Measurements from ENCODE around the gene GOLIM4.

DNA sequence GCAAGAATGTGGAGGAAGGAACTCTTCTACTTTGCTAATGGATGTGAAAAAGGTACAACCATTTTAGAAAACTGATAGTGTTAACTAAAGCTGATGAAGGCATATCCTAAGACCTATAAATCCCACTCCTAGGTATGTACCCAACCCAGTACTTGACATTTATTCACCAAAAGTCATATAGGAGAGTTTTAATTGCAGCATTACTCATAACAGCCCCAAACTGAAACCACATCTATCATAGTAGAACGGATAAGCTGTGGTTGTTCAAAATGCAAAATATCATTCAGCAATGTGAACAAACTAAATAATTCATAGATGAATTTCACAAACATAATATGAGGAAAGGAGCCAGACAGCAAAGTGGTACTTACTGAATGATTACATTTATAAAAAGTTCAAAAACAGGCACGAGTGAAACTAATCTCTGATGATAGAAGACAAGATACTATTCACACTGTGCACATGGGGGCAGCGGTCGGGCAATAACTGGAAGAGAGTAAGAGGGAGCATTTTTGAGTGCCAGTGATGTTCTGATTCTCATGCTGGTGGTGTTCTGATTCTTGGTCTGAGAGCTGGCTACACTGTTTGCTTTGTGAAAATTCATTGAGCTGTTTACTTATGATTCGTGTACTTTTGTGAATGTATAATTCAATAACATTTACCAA lies 34.3 kb downstream of the GOLIM4 start:
- TF ChIP-seq CTCF (conservative IDR thresholded peaks at IDR 0.05; ENCODE audit: low read depth, low read length) = peak; percentile 51
- TF ChIP-seq EZH2 (IDR thresholded peaks at IDR 0.05; ENCODE audit: low read length, unreplicated experiment) = no peak
- TF ChIP-seq EZH2phosphoT487 (IDR thresholded peaks at IDR 0.05; ENCODE audit: borderline replicate concordance, low read length) = no peak
